ENCODE data around the gene CS. TPM values are rescaled to one million over a fixed set of nuclear protein-coding genes. Genes with fewer than 3 reads are reported as not detected.
A peak's percentile ranks its signal among the peaks of the same experiment; 100 is the strongest.

CS gene
- total RNA-seq, 3 donors from 2014 or later (not counting 1 experiment from before 2014, with no cell fraction given): 185 to 190 (median 188) TPM

DNA sequence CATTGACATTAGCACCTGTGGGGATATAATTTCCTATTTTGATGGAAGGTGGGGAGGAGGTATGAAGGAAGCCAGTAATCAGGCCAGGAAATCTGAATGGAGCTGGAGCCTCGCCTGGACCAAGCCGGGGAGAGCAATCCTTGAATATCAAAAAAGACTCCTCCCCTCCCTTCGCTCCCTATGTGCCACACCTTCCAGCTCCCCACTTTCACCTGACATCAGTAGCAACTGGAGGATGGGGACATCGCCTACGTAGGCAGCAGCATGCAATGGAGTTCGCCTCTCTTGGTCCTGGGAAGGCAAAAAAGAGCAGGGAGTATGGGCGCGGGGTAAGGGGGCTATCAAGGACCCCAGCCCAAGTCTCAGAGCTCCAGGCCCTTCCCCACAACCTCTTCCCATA is 43.1 kb downstream of the CS start:
- Histone ChIP-seq H3K9me3 (ENCODE audit: control insufficient read depth, insufficient read depth, low read length) (no peaks in the 10 kb centered on the region), H3K27ac (ENCODE audit: low read length) (no peak overlapping the region), H3K27me3 (ENCODE audit: control insufficient read depth, insufficient read depth, low read length) (no peaks in the 10 kb centered on the region), H3K4me3 (ENCODE audit: low read length) (peak overlapping the region; percentile 53), H3K36me3 (ENCODE audit: control insufficient read depth, insufficient read depth, low read length) (peaks cover 44% of the 10 kb centered on the region), H3K4me1 (ENCODE audit: control insufficient read depth, insufficient read depth, low read length) (peaks cover 24% of the 10 kb centered on the region)
- H3K9me3 Mint-ChIP-seq: no peaks in the 10 kb centered on the region
- ATAC-seq: no peak
- no peak for DNase-seq
- no peaks in the 10 kb centered on the region for H3K27me3 Mint-ChIP-seq (ENCODE audit: low read depth in 2 of 2)
- intact Hi-C loops (cut with micrococcal nuclease): loop anchor here (5.0 to 10.0 kb wide), 2 partner anchors 35 to 208 kb away; partner anchors contain the start of genes NABP2, RNF41 and SPRYD4
- 98% methylated on average over 8 of the region's 8 CpGs for WGBS (ENCODE audit: insufficient coverage)
- TF ChIP-seq CTCF (IDR thresholded peaks at IDR 0.05): no peak
- peaks cover 8 to 26% of the 10 kb centered on the region in 2 donors for H3K4me1 Mint-ChIP-seq
- peak overlapping the region; percentile 83 for H3K4me3 Mint-ChIP-seq
- H3K36me3 Mint-ChIP-seq: peaks cover 10% of the 10 kb centered on the region
- peak overlapping the region in 1 of 2 donors; percentile 88 for H3K27ac Mint-ChIP-seq

- peaks cover 8 to 26% of the 10 kb centered on the region in 2 donors for H3K4me1 Mint-ChIP-seq
- Histone ChIP-seq H3K27me3 (ENCODE audit: control insufficient read depth, insufficient read depth, low read length) (no peaks in the 10 kb centered on the region), H3K27ac (ENCODE audit: low read length) (no peak overlapping the region), H3K4me3 (ENCODE audit: low read length) (no peak overlapping the region), H3K36me3 (ENCODE audit: control insufficient read depth, insufficient read depth, low read length) (peaks cover 49% of the 10 kb centered on the region), H3K9me3 (ENCODE audit: control insufficient read depth, insufficient read depth, low read length) (no peaks in the 10 kb centered on the region), H3K4me1 (ENCODE audit: control insufficient read depth, insufficient read depth, low read length) (peaks cover 24% of the 10 kb centered on the region)
- peaks cover 10% of the 10 kb centered on the region for H3K36me3 Mint-ChIP-seq
- H3K9me3 Mint-ChIP-seq: no peaks in the 10 kb centered on the region
- peak overlapping the region in 1 of 2 donors; percentile 47 for H3K27ac Mint-ChIP-seq
- TF ChIP-seq CTCF (IDR thresholded peaks at IDR 0.05): no peak
- no peak for ATAC-seq
- 94% methylated on average over 2 of the region's 4 CpGs for WGBS (ENCODE audit: insufficient coverage)
- no peak for DNase-seq
- H3K27me3 Mint-ChIP-seq (ENCODE audit: low read depth in 2 of 2): no peaks in the 10 kb centered on the region
- intact Hi-C loops (cut with micrococcal nuclease): loop anchor here (5.0 to 10.0 kb wide), 2 partner anchors 34 to 208 kb away; partner anchors contain the start of genes NABP2, RNF41 and SPRYD4
- peak overlapping the region; percentile 83 for H3K4me3 Mint-ChIP-seq
These were observed 43.7 kb downstream of the CS start for GRCh38 chr12:56256326-56256960.

DNA sequence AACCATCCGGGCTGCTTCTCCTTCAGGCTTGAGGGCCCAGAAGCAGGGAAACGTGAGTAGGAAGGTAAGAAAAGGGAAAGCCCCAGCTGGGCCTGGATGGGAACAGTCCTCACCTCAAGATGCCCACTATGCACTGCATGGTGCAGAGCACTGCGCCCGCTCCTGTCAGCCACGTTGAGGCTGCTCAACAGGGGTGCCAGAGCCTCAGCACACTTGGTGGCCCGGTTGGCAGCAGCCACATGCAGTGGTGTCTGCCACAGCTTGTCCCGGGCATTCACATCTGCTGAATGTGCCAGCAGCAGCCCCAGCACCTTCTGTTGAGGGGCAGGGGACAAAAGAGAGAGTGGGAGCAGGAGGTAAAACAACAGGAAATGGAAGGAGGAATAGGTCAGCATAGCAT is 44.5 kb downstream of the CS start:
- no peak for DNase-seq
- H3K27me3 Mint-ChIP-seq (ENCODE audit: low read depth in 2 of 2): no peaks in the 10 kb centered on the region
- H3K36me3 ChIP-seq (ENCODE audit: control insufficient read depth, insufficient read depth, low read length): peaks cover 52% of the 10 kb centered on the region
- no peak for TF ChIP-seq CTCF (IDR thresholded peaks at IDR 0.05)
- 94% methylated on average over 7 of the region's 7 CpGs for WGBS (ENCODE audit: insufficient coverage)
- no peaks in the 10 kb centered on the region for H3K27me3 ChIP-seq (ENCODE audit: control insufficient read depth, insufficient read depth, low read length)
- peaks cover 24% of the 10 kb centered on the region for H3K4me1 ChIP-seq (ENCODE audit: control insufficient read depth, insufficient read depth, low read length)
- H3K9me3 ChIP-seq (ENCODE audit: control insufficient read depth, insufficient read depth, low read length): no peaks in the 10 kb centered on the region
- no peak overlapping the region for H3K4me3 Mint-ChIP-seq
- ATAC-seq: no peak
- intact Hi-C loops (cut with micrococcal nuclease): loop anchor here (5.0 to 10.0 kb wide), 2 partner anchors 33 to 209 kb away; partner anchors contain the start of genes NABP2, RNF41 and SPRYD4
- no peaks in the 10 kb centered on the region for H3K9me3 Mint-ChIP-seq
- H3K36me3 Mint-ChIP-seq: peaks cover 10% of the 10 kb centered on the region
- H3K4me1 Mint-ChIP-seq: peaks cover 8 to 26% of the 10 kb centered on the region in 2 donors
- H3K27ac ChIP-seq (ENCODE audit: low read length): no peak overlapping the region
- no peak overlapping the region for H3K4me3 ChIP-seq (ENCODE audit: low read length)
- H3K27ac Mint-ChIP-seq: peak overlapping the region in 1 of 2 donors; percentile 47

All from natural killer cell (primary cell).